WTC11 (cell line): Measurements from ENCODE around the gene CAPN11. TPM values are rescaled to one million over a fixed set of nuclear protein-coding genes. Genes with fewer than 3 reads are reported as not detected.
"Not testable (repeated sequence)": the region's sequence is repeated elsewhere in the genome, so short reads cannot be mapped to it uniquely, and the experiment has no call there.

ENCODE experiments used
- ATAC-seq: fragments of 200-7000 bp; cut with Tn5 transposase; 2 replicates; pipeline ENCODE4 v1.10.0; 2021; ENCODE audit warnings: mild to moderate bottlenecking, moderate library complexity
- CTCF ChIA-PET: fragments of 300-600 bp; sonication (Branson Sonifier 250); formaldehyde crosslinking; loops from one replicate; lab custom pipeline; 2021; ENCODE audit warnings: antibody characterized with exemption; lab: Charles Lee
- POLR2A ChIA-PET: fragments of 350-600 bp; sonication (Branson Sonifier 250); formaldehyde crosslinking; loops from one replicate; lab custom pipeline; 2021; ENCODE audit warnings: antibody characterized with exemption; lab: Charles Lee
- DNase-seq: peaks from one replicate; pipeline ENCODE4 v3.0.0; 2021; ENCODE audit warnings: low spot score
- H3K27ac Mint-ChIP-seq: 2 replicates; pipeline ENCODE4 v1.8.0; 2021; ENCODE audit warnings: mixed read lengths
- H3K27me3 Mint-ChIP-seq: 2 replicates; pipeline ENCODE4 v1.8.0; 2021; ENCODE audit warnings: low read depth, mild to moderate bottlenecking, moderate library complexity, mixed read lengths
- H3K36me3 Mint-ChIP-seq: 2 replicates; pipeline ENCODE4 v1.8.0; 2021; ENCODE audit warnings: mixed read lengths
- H3K4me1 Mint-ChIP-seq: 2 replicates; pipeline ENCODE4 v1.8.0; 2022; ENCODE audit warnings: mixed read lengths
- H3K4me3 Mint-ChIP-seq: 2 replicates; pipeline ENCODE4 v1.8.0; 2021; ENCODE audit warnings: mild to moderate bottlenecking, moderate library complexity, mixed read lengths
- H3K9me3 Mint-ChIP-seq: 2 replicates; pipeline ENCODE4 v1.8.0; 2021; ENCODE audit warnings: mixed read lengths
- GABPB1 ChIP-seq: sonication (generic); formaldehyde crosslinking; IDR thresholded peaks from 2 replicates; pipeline ENCODE4 v1.8.1; 2023; ENCODE audit warnings: mild to moderate bottlenecking, missing genetic modification reagents
- GRHL2 ChIP-seq: fragments of 250-450 bp; sonication (Bioruptor Pico); IDR thresholded peaks from 2 replicates; pipeline ENCODE4 v1.8.0; 2022; ENCODE audit warnings: mild to moderate bottlenecking, moderate library complexity; ENCODE audit not compliant: insufficient replicate concordance, severe bottlenecking
- GTF2I ChIP-seq: fragments of 250-450 bp; sonication (Bioruptor Pico); conservative IDR thresholded peaks from 2 replicates; pipeline ENCODE4 v1.4.0; 2021; ENCODE audit warnings: mild to moderate bottlenecking
- JUN ChIP-seq: sonication (generic); formaldehyde crosslinking; IDR thresholded peaks from 2 replicates; pipeline ENCODE4 v1.8.0; 2023; ENCODE audit warnings: mild to moderate bottlenecking, missing genetic modification reagents
- MYBL2 ChIP-seq: sonication (generic); formaldehyde crosslinking; IDR thresholded peaks from 2 replicates; pipeline ENCODE4 v1.8.1; 2023; ENCODE audit warnings: mild to moderate bottlenecking, moderate library complexity, missing genetic modification reagents
- NFE2L1 ChIP-seq: sonication (generic); formaldehyde crosslinking; IDR thresholded peaks from 2 replicates; pipeline ENCODE4 v1.8.1; 2023; ENCODE audit warnings: missing genetic modification reagents
- ZNF121 ChIP-seq: sonication (generic); formaldehyde crosslinking; IDR thresholded peaks from 2 replicates; pipeline ENCODE4 v1.8.0; 2023; ENCODE audit warnings: missing genetic modification reagents
- ZNF263 ChIP-seq: sonication (generic); formaldehyde crosslinking; IDR thresholded peaks from 2 replicates; pipeline ENCODE4 v1.8.1; 2022; ENCODE audit warnings: low read depth, mild to moderate bottlenecking, moderate library complexity, missing genetic modification reagents
- total RNA-seq: library from RNA; stranded (reverse); gene quantifications from 3 replicates; pipeline ENCODE4 v1.2.3, GENCODE V29; 2021
- TF ChIP-seq, protein P1 (sequence below): sonication (generic); formaldehyde crosslinking; IDR thresholded peaks from 2 replicates; pipeline ENCODE4 v1.8.1; 2023; ENCODE audit warnings: mild to moderate bottlenecking, missing genetic modification reagents, moderate library complexity
- TF ChIP-seq, protein P2 (sequence below): sonication (generic); formaldehyde crosslinking; IDR thresholded peaks from 2 replicates; pipeline ENCODE4 v1.8.1; 2023; ENCODE audit warnings: mild to moderate bottlenecking, missing genetic modification reagents
- TF ChIP-seq, protein P3 (sequence below): fragments of 250-450 bp; sonication (Bioruptor Pico); conservative IDR thresholded peaks from 2 replicates; pipeline ENCODE4 v1.9.0; 2021; ENCODE audit warnings: mild to moderate bottlenecking
- TF ChIP-seq, protein P4 (sequence below): fragments of 200-600 bp; IDR thresholded peaks from 2 replicates; pipeline ENCODE4 v1.8.0; 2022; ENCODE audit warnings: antibody characterized with exemption
- TF ChIP-seq, protein P5 (sequence below): sonication (generic); formaldehyde crosslinking; IDR thresholded peaks from 2 replicates; pipeline ENCODE4 v1.8.1; 2023; ENCODE audit warnings: mild to moderate bottlenecking, moderate library complexity, missing genetic modification reagents

The CAPN11 gene
- total RNA-seq, 1 experiment from 2014 or later: 2.3 TPM

DNA sequence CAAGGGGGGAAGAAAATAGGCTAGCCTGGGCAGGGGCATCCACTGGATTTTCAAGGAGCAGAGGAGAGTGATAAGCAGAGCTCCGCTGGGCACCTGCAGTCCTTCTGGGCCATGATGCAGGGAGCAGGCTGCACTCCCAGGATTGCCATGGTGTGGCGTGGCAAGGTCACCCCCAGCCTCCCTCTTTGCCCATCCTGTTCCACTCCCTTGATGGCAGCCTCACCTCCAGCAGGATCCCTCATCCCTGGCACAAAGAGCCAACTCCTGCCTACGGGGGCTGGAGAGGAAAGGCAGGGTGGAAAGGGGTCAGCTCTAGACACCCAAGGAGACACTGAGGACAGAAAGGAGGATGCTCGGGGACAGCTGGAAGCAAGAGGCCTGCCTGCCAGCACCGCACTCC lies 35.7 kb downstream of the CAPN11 start (continued):
- TF ChIP-seq MYBL2 (CRISPR knock-in tag): no peak

DNA sequence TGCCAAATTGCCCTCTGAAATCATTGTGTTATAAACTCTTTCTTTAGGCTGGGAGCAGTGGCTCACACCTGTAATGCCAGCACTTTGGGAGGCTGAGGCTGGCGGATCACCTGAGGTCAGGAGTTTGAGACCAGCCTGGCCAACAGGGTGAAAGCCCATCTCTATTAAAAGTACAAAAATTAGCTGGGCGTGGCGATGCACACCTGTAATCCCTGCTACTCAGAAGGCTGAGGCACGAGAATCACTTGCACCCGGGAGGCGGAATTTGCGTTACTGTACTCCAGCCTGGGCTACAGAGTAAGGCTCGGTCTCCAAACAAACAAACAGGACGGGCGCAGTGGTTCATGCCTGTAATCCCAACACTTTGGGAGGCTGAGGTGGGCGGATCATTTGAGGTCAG lies 37.7 kb downstream of the CAPN11 start:
- DNase-seq, H3K27me3 Mint-ChIP-seq, POLR2A ChIA-PET, H3K36me3 Mint-ChIP-seq, H3K27ac Mint-ChIP-seq, H3K4me3 Mint-ChIP-seq, ATAC-seq, CTCF ChIA-PET, H3K9me3 Mint-ChIP-seq: not testable (repeated sequence)
- H3K4me1 Mint-ChIP-seq: peaks cover 27% of the 10 kb centered on the region

DNA sequence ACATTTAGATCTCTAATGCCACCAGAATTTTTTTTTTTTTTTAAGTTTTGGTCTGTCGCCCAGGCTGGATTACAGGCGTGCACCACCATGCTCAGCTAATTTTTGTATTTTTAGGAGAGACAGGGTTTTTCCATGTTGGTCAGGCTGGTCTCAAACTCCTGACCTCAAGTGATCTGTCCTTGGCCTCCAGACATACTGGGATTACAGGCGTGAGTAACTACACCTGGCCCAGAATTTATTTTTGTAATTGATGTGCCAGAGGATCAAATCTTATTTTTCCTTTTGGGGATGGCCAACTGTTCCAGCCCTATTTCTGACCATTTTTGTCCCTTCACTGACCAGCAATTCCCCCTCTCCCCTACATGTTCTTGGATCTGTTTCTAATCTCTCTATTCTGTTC lies 40.1 kb downstream of the CAPN11 start:
- DNase-seq (no peak), ATAC-seq (no peak)
- H3K4me1 Mint-ChIP-seq: peaks cover 32% of the 10 kb centered on the region
- no peak overlapping the region for H3K27ac Mint-ChIP-seq
- no peak overlapping the region for H3K4me3 Mint-ChIP-seq
- ChIA-PET POLR2A (interaction anchor here (1.0 kb wide), 1 partner anchor 19 kb away, joined by 6 read pairs; no protein-coding TSS in a partner anchor), CTCF (interaction anchor here (0.7 kb wide), 2 partner anchors 23 kb away, joined by 3 to 5 read pairs; no protein-coding TSS in a partner anchor)
- no peaks in the 10 kb centered on the region; the same call in 1 of the 2 replicates for H3K27me3 Mint-ChIP-seq
- no peaks in the 10 kb centered on the region for H3K9me3 Mint-ChIP-seq
- TF ChIP-seq, protein P1, sequence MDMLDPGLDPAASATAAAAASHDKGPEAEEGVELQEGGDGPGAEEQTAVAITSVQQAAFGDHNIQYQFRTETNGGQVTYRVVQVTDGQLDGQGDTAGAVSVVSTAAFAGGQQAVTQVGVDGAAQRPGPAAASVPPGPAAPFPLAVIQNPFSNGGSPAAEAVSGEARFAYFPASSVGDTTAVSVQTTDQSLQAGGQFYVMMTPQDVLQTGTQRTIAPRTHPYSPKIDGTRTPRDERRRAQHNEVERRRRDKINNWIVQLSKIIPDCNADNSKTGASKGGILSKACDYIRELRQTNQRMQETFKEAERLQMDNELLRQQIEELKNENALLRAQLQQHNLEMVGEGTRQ: no peak
- no peak for TF ChIP-seq ZNF263 (CRISPR knock-in tag)
- TF ChIP-seq, protein P2, sequence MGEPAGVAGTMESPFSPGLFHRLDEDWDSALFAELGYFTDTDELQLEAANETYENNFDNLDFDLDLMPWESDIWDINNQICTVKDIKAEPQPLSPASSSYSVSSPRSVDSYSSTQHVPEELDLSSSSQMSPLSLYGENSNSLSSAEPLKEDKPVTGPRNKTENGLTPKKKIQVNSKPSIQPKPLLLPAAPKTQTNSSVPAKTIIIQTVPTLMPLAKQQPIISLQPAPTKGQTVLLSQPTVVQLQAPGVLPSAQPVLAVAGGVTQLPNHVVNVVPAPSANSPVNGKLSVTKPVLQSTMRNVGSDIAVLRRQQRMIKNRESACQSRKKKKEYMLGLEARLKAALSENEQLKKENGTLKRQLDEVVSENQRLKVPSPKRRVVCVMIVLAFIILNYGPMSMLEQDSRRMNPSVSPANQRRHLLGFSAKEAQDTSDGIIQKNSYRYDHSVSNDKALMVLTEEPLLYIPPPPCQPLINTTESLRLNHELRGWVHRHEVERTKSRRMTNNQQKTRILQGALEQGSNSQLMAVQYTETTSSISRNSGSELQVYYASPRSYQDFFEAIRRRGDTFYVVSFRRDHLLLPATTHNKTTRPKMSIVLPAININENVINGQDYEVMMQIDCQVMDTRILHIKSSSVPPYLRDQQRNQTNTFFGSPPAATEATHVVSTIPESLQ: no peak
- TF ChIP-seq ZNF121 (CRISPR knock-in tag): no peak
- TF ChIP-seq, protein P3, sequence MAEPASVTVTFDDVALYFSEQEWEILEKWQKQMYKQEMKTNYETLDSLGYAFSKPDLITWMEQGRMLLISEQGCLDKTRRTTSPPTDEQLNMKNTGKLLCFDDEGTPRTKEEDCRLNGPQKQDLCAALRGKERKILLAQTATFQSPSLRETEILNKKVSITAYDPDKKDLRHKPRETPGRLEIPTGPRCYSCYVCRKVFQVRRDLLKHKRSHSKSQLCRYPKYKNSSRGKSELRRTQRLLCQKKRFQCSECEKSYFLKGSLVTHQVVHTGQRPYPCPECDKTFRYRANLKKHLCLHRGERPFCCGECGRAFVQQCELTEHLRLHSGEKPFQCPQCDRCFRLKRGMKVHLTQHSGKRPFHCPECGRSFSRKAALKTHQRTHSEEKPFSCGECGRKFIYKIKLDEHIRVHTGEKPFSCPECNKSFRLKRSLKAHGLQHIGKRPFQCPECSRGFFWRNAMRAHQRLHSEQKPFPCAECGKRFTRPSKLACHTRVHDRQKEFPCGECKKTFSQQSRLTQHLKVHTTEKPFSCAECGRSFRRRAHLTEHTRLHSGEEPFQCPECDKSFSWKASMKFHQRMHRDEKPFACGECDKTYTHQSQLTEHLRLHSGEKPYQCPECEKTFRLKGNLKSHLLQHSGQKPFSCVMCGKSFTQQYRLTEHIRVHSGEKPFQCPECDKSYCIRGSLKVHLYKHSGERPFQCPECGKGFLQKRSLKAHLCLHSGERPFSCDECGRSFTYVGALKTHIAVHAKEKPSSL (CRISPR knock-in tag): no peak
- TF ChIP-seq GRHL2 (CRISPR knock-in tag): no peak
- TF ChIP-seq, protein P4, sequence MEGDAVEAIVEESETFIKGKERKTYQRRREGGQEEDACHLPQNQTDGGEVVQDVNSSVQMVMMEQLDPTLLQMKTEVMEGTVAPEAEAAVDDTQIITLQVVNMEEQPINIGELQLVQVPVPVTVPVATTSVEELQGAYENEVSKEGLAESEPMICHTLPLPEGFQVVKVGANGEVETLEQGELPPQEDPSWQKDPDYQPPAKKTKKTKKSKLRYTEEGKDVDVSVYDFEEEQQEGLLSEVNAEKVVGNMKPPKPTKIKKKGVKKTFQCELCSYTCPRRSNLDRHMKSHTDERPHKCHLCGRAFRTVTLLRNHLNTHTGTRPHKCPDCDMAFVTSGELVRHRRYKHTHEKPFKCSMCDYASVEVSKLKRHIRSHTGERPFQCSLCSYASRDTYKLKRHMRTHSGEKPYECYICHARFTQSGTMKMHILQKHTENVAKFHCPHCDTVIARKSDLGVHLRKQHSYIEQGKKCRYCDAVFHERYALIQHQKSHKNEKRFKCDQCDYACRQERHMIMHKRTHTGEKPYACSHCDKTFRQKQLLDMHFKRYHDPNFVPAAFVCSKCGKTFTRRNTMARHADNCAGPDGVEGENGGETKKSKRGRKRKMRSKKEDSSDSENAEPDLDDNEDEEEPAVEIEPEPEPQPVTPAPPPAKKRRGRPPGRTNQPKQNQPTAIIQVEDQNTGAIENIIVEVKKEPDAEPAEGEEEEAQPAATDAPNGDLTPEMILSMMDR: no peak
- TF ChIP-seq NFE2L1 (CRISPR knock-in tag): no peak
- no peak for TF ChIP-seq JUN
- TF ChIP-seq GABPB1 (CRISPR knock-in tag): no peak
- TF ChIP-seq GTF2I (CRISPR knock-in tag): no peak
- TF ChIP-seq, protein P5, sequence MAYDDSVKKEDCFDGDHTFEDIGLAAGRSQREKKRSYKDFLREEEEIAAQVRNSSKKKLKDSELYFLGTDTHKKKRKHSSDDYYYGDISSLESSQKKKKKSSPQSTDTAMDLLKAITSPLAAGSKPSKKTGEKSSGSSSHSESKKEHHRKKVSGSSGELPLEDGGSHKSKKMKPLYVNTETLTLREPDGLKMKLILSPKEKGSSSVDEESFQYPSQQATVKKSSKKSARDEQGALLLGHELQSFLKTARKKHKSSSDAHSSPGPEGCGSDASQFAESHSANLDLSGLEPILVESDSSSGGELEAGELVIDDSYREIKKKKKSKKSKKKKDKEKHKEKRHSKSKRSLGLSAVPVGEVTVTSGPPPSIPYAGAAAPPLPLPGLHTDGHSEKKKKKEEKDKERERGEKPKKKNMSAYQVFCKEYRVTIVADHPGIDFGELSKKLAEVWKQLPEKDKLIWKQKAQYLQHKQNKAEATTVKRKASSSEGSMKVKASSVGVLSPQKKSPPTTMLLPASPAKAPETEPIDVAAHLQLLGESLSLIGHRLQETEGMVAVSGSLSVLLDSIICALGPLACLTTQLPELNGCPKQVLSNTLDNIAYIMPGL (CRISPR knock-in tag): no peak
- H3K36me3 Mint-ChIP-seq: no peaks in the 10 kb centered on the region
